Erythroblast (primary cell): Measurements from ENCODE around the gene ITGA2.

Experiments used
- DNase-seq, 2 experiments: peaks; one replicate each; lab custom pipeline; 2025; lab: John Stamatoyannopoulos, UW
- GATA1 ChIP-seq: IDR thresholded peaks from 2 replicates; pipeline ENCODE4 v1.6.1; 2011; ENCODE audit warnings: low read depth, mild to moderate bottlenecking, control low read depth, low read length, moderate library complexity
- POLR2A ChIP-seq: IDR thresholded peaks from 2 replicates; pipeline ENCODE4 v1.6.1; 2011; ENCODE audit warnings: mild to moderate bottlenecking, low read length

ITGA2 gene

DNA sequence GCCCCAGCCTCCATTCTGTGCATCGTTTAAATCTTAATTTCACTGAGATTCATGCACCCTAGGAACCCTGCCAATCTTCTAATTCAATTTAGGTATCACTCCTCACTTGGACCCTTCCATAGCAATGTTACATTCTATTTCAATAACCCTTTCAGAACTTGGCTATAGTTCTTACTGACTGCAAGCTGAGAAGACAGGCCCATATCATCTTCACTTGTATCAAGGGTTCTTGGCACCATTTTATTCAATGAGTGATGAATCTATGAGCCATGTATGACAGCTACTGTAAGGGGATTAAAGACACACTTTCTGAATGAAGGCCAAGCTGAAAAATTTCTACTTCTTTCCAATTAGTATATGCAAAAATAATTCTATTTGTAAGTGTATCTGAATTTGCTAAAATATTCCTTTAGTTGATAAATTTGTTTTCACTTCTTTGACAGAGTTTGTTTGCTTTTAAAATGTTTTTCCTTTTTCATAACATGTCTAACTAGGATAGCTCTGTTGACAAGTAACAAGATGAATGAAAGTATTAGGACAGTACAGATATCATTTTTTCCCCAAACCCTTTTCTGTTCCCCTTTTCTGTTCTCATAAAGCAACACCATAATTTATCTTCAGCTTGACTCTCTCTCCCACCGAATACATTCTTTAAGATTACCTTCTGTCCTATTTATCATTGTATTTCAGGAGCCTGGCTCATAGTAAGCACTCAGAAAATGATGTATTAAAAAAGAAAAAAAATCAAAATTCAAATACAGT lies 9.6 kb downstream of the ITGA2 start:
- no peak for DNase-seq
- no peak for TF ChIP-seq GATA1
- no peak for TF ChIP-seq POLR2A

DNA sequence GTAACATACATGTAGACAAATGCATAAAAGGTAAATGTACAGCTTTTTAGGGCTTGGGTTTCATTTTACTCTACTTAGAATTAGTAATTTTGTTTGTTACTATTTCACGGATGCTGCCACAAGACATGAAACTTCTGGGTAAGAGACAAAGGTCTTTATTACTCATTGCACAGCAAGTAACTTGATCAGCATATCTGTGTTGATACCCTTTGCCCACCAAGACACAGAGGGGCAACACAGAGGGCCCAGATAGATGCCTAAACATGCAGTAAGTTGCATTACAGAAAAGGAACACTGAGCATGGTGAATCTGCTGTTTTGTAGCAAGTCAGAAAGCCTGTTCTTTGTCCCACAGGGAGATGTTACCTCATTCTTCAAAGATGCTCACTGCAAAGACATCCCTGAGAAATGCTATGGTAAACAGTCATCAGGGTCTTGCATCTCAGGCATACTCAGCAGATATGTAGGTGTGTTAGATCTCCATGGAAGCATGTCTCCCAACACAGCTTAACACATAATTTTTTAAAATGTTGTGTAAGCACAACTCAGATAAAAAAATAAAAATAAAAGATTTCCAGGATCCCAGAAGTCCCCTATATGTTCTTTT lies 10.3 kb downstream of the ITGA2 start:
- no peak for TF ChIP-seq GATA1
- no peak for TF ChIP-seq POLR2A
- no peak for DNase-seq

DNA sequence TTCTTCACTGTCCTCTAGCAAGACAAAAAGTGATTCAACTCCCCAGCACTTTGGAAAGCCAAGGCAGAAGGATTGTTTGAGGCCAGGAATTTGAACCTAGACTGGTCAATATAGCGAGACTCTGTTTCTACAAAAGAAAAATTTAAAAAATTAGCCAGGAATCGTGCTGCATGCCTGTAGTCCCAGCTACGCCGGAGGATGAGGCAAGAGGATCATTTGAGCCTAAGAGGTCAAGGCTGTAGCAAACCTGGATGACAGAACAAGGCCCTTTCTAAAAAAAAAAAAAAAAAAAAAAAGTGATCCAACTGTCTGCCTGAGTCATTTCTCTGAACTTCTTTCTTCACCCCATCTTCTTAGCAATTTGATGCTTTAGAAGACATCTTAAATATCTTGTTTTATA lies 12.4 kb downstream of the ITGA2 start:
- DNase-seq, result no peak
- TF ChIP-seq GATA1, result no peak
- no peak for TF ChIP-seq POLR2A

DNA sequence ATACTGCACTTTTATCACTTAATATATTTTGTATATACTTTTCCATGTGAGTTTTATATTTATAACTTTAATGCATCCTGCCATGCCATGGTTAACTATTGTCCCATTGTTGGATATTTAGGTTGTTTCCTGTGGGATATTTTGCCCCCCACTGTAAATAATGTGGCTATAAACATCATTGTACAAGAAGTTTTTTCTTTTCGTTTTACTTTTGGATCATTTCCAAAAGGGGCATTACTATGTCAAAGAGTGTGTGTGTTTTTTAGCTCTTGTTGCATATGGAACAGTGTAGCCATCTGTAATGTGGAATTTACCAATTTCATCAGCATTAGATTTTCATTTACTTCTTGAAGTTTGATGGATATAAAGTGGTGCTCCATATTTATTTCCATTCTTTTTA lies 13.3 kb downstream of the ITGA2 start:
- TF ChIP-seq GATA1 (no peak), POLR2A (no peak)
- DNase-seq, result no peak

DNA sequence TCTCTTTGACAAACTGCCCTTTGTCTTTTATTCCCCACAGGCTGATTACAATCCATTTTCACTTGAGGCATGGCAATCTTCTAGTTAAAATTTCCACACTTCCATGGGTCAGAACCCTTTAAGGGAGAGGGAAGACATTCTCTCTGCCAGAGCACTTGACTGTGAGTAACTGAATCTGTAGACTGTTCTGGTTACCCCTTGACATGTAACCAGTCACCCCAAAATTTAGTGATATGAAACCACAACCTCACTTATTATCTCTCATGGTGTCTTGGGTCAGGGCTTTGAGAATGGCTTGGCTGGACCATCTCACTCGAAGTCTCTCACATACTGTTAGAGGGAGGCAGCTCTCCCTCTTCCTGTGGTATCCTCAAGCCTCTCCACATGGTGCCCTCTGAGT lies 14.0 kb downstream of the ITGA2 start:
- no peak for DNase-seq
- TF ChIP-seq GATA1 (no peak), POLR2A (no peak)

DNA sequence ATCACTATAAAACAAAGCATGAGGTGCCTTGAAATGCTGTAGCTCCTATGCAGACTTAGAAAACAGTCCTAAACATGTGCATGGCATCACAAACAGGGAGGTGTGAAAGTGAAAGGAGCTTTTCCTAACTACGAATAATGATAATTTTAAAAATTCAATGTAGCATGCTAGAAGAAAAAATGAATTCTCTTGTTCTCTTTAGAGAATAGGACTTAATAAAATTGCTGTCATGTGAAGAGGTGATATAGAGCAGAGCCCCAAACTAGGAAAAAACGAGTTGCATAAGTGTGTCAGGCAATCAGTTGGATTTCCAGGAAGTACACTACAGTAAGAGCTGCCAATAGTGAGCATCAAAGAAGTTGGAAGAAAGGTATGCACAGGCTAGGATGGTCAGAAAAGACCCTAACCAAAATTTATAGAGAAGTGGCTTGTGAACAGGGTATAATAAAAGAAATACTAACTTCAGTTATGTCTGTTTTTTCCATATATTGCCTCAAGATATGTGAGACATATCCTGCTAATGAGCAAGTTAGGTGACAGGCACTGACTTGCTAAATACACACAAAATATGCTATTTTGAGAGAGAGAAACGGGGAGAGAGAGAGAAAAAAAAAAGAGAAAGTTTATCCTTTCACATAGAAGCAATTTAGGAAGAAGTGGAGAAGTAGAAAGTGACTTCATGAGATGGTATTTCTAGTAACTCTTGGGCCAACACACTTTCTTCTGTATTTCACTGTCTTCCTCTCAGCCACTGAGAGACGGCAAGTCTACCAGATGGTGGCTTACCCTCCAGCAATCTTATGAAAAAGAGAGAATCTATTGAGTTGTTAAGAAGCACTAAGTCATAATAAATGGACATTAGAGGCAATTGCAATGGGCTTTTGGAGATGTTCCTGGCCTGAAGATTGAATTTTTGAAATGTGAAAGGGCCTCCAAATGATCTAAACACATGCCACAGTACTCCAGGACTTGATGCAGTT lies 18.0 kb downstream of the ITGA2 start:
- TF ChIP-seq GATA1, result no peak
- TF ChIP-seq POLR2A, result no peak
- no peak for DNase-seq

DNA sequence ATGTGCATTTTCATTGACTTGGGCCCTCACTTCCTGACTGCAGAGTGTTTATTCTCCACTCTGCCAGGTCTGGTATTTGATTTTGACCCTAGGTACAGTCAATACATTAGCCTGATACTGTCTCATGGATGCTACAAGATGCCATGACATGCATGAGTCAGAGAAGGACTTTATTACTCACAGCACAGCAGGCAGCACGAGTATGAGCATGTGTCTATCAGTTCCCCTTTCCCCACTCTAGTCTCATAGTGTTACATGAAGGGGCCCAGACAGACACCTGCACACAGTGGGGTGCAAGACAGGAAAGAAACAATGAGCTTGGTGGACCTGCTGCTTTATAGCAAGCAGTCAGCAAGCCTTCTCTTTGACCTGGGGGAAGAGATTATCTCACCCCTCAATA lies 19.6 kb downstream of the ITGA2 start:
- no peak for DNase-seq
- no peak for TF ChIP-seq POLR2A

DNA sequence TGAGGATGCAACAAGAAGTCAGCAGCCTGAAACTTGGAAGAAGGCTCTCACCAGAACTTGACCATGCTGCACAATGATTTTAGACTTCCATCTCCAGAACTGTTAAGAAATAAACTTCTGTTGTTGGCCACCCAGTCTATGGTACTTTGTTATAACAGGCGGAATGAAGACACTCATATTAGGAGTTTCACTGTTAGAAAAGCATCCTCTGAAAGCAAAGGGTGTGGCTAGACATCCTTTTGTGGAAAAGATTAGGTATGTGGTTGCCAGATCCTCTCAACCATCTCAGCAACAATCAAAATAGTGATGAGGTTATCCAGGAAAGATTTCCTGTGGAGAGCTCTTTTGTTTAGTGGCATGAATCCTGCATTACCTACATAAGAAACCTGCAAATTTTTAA lies 20.7 kb downstream of the ITGA2 start:
- DNase-seq, result no peak
- no peak for TF ChIP-seq GATA1
- TF ChIP-seq POLR2A, result no peak

DNA sequence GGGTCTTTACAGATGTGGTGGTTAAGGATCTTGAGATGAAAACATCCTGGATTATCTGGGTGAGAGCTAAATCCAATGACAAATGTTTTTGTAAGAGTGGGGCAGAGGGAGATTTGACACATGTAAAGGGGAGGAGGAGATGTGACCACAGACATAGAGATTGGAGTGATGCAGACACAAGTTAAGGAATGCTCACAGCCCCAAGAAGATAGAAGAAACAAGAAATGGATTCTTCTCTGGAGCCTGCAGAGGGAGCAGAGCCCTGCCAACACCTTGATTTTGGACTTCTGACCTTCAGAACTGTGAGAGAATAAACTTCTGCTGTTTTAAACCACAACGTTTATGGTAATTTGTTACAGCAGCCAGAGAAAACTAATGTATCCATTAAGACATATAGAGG lies 21.7 kb downstream of the ITGA2 start:
- no peak for DNase-seq
- no peak for TF ChIP-seq POLR2A
- no peak for TF ChIP-seq GATA1

DNA sequence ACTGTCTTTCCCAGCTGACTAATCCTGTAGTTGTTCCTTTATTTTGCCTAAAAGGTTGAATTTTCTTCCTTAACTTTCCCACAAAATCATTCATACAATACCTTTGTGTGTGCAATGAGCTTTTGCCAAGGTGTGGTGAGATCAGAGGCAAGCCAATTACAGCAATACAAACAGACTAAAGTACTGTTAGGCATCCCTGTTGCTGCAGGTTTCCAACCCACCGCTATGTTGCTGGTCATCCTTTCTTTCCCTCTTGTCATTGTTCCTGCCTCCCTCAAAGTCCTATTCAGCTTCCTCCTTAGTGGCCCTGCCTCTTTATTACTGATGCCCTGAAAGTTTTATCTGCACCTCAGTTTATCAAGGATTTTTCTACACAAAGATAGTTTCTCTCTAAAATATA lies 22.1 kb downstream of the ITGA2 start:
- TF ChIP-seq POLR2A (no peak), GATA1 (no peak)
- DNase-seq, result no peak

DNA sequence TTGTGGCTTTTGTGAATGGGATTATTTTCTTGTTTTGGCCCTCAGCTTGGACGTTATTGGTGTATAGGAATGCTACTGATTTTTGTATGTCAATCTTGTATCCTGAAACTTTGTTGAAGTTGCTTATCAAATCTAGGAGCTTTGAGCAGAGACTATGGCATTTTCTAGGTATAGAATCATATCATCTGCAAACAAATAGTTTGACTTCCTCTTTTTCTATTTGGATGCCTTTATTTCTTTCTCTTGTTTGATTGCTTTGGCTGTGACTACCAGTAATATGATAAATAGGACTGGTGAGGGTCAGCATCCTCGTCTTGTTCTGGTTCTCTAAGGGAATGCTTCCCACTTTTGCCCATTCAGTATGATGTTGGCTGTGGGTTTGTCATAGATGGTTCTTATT lies 24.7 kb downstream of the ITGA2 start:
- DNase-seq, result no peak
- TF ChIP-seq POLR2A, result no peak

DNA sequence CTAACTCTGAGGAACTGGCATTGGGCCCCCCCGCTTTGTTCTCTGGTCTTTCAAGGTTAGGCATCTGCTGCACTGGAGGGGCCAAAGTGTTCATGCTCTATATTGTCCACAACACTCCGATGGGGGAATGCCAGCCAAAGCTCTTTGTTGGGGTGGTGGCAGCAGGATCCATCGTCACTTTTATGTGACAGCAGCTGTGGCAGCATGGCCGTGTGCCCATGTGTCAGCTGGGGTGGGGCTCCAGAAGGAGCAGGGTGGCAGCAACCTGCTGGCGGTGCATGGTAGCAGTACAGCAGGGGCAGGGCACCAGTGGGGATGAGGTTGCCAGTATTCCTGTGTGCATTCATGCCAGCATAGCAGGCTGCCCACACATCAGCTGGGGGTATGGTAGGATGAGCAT lies 28.2 kb downstream of the ITGA2 start:
- TF ChIP-seq GATA1, result no peak
- TF ChIP-seq POLR2A, result no peak
- DNase-seq, result no peak

DNA sequence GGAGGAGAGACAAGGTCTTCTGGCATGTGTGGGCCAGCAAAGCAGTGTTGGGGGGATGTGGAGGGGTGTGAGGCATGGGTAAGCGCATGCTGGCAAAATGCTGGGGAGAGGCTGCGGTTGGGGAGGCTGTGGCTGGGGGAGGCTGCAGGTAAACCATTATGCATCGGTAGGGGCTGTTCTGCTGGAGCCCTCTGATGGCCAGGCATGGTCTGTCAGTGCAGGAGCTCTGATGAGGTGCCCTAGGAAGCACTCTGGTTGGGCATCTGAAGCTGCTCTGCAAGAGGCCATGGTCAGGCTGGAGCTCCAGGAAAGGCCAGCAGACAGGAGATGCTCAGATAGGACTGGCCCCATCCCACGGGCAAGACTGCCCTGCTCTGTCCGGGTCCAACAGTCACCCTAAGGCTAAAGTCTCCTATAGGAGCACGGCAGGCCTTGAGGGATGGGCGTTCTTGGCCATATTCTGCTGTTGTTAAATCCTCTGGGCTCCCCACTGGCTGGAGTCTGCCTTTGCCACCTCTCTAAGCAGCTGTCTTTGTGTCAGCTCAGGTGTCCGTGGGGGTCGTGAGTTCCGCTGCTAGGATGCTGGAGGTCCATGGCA lies 28.7 kb downstream of the ITGA2 start:
- TF ChIP-seq POLR2A (no peak), GATA1 (no peak)
- no peak for DNase-seq
